Liver (tissue), 9 donors: ENCODE results near the gene AAK1. TPM values are rescaled to one million over a fixed set of nuclear protein-coding genes. Genes with fewer than 3 reads are reported as not detected.

Source experiments
- DNase-seq: peaks from one replicate; pipeline ENCODE4 v3.0.0-alpha.2; 2017; ENCODE audit warnings: low spot score
- H3K27ac ChIP-seq, 2 donors: one replicate each; pipeline ENCODE4 v1.7.0; 2013; ENCODE audit warnings: inconsistent platforms in 2 of 2, low read length in 2 of 2, control low read depth in 1 of 2, low read depth in 1 of 2, mild to moderate bottlenecking in 1 of 2
- H3K27me3 ChIP-seq, 4 donors: one replicate each; pipeline versions ENCODE4 v1.6.1 to v1.7.0; 2013; ENCODE audit warnings: low read length in 3 of 4, inconsistent platforms in 1 of 4, mild to moderate bottlenecking in 1 of 4, moderate library complexity in 1 of 4; ENCODE audit not compliant: control insufficient read depth in 4 of 4, insufficient read depth in 4 of 4
- H3K36me3 ChIP-seq, 4 donors: one replicate each; pipeline versions ENCODE4 v1.6.1 to v1.7.0; 2013; ENCODE audit warnings: low read length in 3 of 4, mild to moderate bottlenecking in 3 of 4, low read depth in 1 of 4, moderate library complexity in 1 of 4; ENCODE audit not compliant: control insufficient read depth in 4 of 4, insufficient read depth in 3 of 4
- H3K4me1 ChIP-seq, 4 donors: one replicate each; pipeline versions ENCODE4 v1.6.1 to v1.7.0; 2013; ENCODE audit warnings: low read length in 3 of 4, mild to moderate bottlenecking in 3 of 4, moderate library complexity in 1 of 4; ENCODE audit not compliant: control insufficient read depth in 4 of 4, insufficient read depth in 4 of 4
- H3K4me3 ChIP-seq, 3 donors: one replicate each; pipeline versions ENCODE4 v1.6.1 to v1.7.0; 2013; ENCODE audit warnings: low read length in 3 of 3, control low read depth in 1 of 3, low read depth in 1 of 3, mild to moderate bottlenecking in 1 of 3
- H3K9ac ChIP-seq, 2 donors: one replicate each; pipeline ENCODE4 v1.7.0; 2013; ENCODE audit warnings: low read length in 2 of 2, mild to moderate bottlenecking in 2 of 2, moderate library complexity in 2 of 2, control low read depth in 1 of 2, low read depth in 1 of 2
- H3K9me3 ChIP-seq, 4 donors: one replicate each; pipeline versions ENCODE4 v1.6.1 to v1.7.0; 2013; ENCODE audit warnings: low read length in 3 of 4; ENCODE audit not compliant: control insufficient read depth in 4 of 4
- EGR1 ChIP-seq, 2 donors: IDR thresholded peaks; 2 replicates each; pipeline ENCODE4 v1.6.1; 2016 to 2018; ENCODE audit warnings: antibody characterized with exemption in 2 of 2, low read depth in 2 of 2
- FOXA1 ChIP-seq: IDR thresholded peaks from 2 replicates; pipeline ENCODE4 v1.6.1; 2016; ENCODE audit warnings: antibody characterized with exemption
- FOXA2 ChIP-seq: IDR thresholded peaks from 2 replicates; pipeline ENCODE4 v1.6.1; 2016; ENCODE audit warnings: antibody characterized with exemption
- GABPA ChIP-seq, 2 donors: IDR thresholded peaks in 1 of 2; conservative IDR thresholded peaks in 1 of 2; 2 replicates each; pipeline ENCODE4 v1.6.1; 2016; ENCODE audit warnings: antibody characterized with exemption in 2 of 2, mild to moderate bottlenecking in 1 of 2, moderate library complexity in 1 of 2
- HNF4A ChIP-seq, 2 donors: conservative IDR thresholded peaks; 2 replicates each; pipeline ENCODE4 v1.6.1; 2016; ENCODE audit warnings: antibody characterized with exemption in 2 of 2, mild to moderate bottlenecking in 2 of 2
- HNF4G ChIP-seq: IDR thresholded peaks from 2 replicates; pipeline ENCODE4 v1.6.1; 2016; ENCODE audit warnings: antibody characterized with exemption
- JUND ChIP-seq, 2 donors: IDR thresholded peaks; 2 replicates each; pipeline ENCODE4 v1.6.1; 2016; ENCODE audit warnings: antibody characterized with exemption in 2 of 2
- NR2F2 ChIP-seq: IDR thresholded peaks from 2 replicates; pipeline ENCODE4 v1.6.1; 2016; ENCODE audit warnings: antibody characterized with exemption
- RAD21 ChIP-seq, 2 donors: IDR thresholded peaks; 2 replicates each; pipeline ENCODE4 v1.6.1; 2016; ENCODE audit warnings: antibody characterized with exemption in 2 of 2, mild to moderate bottlenecking in 2 of 2
- RXRA ChIP-seq, 2 donors: IDR thresholded peaks; 2 replicates each; pipeline ENCODE4 v1.6.1; 2017 to 2018; ENCODE audit warnings: antibody characterized with exemption in 2 of 2, mild to moderate bottlenecking in 1 of 2
- SP1 ChIP-seq: IDR thresholded peaks from 2 replicates; pipeline ENCODE4 v1.6.1; 2018; ENCODE audit warnings: antibody characterized with exemption, mild to moderate bottlenecking
- TAF1 ChIP-seq: conservative IDR thresholded peaks from 2 replicates; pipeline ENCODE4 v1.6.1; 2016; ENCODE audit warnings: antibody characterized with exemption, mild to moderate bottlenecking
- YY1 ChIP-seq: IDR thresholded peaks from 2 replicates; pipeline ENCODE4 v1.6.1; 2016; ENCODE audit warnings: antibody characterized with exemption, mild to moderate bottlenecking
- WGBS: extraction: QIAGEN DNeasy Blood & Tissue Kit; methylation state at CpG from one replicate; pipeline ENCODE4 v1.1.7; 2013; 5-methylcytosine and 5-hydroxymethylcytosine counted together
- polyA plus RNA-seq, 2 donors: library from polyadenylated mRNA; stranded (reverse) in 1 of 2; unstranded in 1 of 2; fragments of 200-250 nt in 1 of 2; fragments of >200 nt in 1 of 2; fragmentation: Nextera tagmentation in 1 of 2; extraction: Ambion mirVana in 1 of 2; gene quantifications; one replicate each; pipeline versions ENCODE4 v1.2.1 to v1.2.3, GENCODE V29; 2013 to 2015
- total RNA-seq, 2 donors: library from RNA; depleted of rRNA; stranded (reverse); fragments of >200 nt; gene quantifications; one replicate each; pipeline ENCODE4 v1.2.3, GENCODE V29; 2014
- TF ChIP-seq, protein P1 (sequence below): IDR thresholded peaks from 2 replicates; pipeline ENCODE4 v1.6.1; 2016; ENCODE audit warnings: antibody characterized with exemption
- TF ChIP-seq, protein P2 (sequence below): IDR thresholded peaks from 2 replicates; pipeline ENCODE4 v1.6.1; 2016; ENCODE audit warnings: antibody characterized with exemption
- TF ChIP-seq, protein P3 (sequence below): IDR thresholded peaks from 2 replicates; pipeline ENCODE4 v1.6.1; 2016; ENCODE audit warnings: antibody characterized with exemption, mild to moderate bottlenecking
- TF ChIP-seq, protein P4 (sequence below): fragments of 150-350 bp; IDR thresholded peaks from 2 replicates; pipeline ENCODE4 v1.5.1; 2017; ENCODE audit warnings: improper control_type of control experiment, low read depth, low read length; ENCODE audit not compliant: missing input control
- TF ChIP-seq, protein P5 (sequence below): IDR thresholded peaks from 2 replicates; pipeline ENCODE4 v1.6.1; 2016; ENCODE audit warnings: antibody characterized with exemption
- donor health status: healthy.
- donor health status: healthy.
- donor health status: healthy.
- donor health status: healthy.
- donor health status: healthy.

AAK1 gene
- total and polyA plus RNA-seq, 4 donors: 3.9 to 14.3 (median 11.3) TPM

DNA sequence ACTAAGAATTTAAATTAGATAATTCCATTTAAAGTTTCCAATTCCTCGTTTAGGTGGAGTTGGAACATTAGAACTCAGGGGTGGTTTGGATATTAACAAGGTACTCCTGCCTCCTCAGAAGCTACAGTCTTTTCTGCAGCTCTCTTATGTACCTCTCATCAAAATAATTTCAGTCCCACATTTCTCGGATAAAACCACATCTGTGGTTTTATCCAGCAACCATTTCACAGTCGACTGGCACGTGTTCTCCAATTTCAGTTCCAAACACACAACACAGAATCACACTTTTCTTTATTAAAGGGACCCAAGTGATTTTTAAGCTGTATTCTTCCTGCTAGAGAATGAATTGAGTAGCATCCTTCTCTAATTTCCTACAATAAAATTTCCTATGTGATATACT lies 183.6 kb downstream of the AAK1 start:
- no peak for DNase-seq

More for the DNA sequence above, 183.6 kb downstream of the AAK1 start:
- 92% methylated on average over 4 of the region's 4 CpGs for WGBS
- TF ChIP-seq RAD21 (IDR thresholded peaks at IDR 0.05) (no peak), NR2F2 (no peak), YY1 (no peak), RXRA (IDR thresholded peaks at IDR 0.05) (no peak), TAF1 (no peak), SP1 (no peak), JUND (IDR thresholded peaks at IDR 0.05) (no peak), FOXA2 (no peak), EGR1 (IDR thresholded peaks at IDR 0.05; ENCODE audit: low read depth in 2 of 2) (no peak), HNF4G (no peak), FOXA1 (no peak), GABPA (IDR thresholded peaks at IDR 0.05 in 1 of 2, conservative IDR thresholded peaks at IDR 0.05 in 1 of 2) (no peak), HNF4A (conservative IDR thresholded peaks at IDR 0.05) (no peak)
- TF ChIP-seq, protein P1, sequence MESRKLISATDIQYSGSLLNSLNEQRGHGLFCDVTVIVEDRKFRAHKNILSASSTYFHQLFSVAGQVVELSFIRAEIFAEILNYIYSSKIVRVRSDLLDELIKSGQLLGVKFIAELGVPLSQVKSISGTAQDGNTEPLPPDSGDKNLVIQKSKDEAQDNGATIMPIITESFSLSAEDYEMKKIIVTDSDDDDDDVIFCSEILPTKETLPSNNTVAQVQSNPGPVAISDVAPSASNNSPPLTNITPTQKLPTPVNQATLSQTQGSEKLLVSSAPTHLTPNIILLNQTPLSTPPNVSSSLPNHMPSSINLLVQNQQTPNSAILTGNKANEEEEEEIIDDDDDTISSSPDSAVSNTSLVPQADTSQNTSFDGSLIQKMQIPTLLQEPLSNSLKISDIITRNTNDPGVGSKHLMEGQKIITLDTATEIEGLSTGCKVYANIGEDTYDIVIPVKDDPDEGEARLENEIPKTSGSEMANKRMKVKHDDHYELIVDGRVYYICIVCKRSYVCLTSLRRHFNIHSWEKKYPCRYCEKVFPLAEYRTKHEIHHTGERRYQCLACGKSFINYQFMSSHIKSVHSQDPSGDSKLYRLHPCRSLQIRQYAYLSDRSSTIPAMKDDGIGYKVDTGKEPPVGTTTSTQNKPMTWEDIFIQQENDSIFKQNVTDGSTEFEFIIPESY: no peak
- TF ChIP-seq, protein P2, sequence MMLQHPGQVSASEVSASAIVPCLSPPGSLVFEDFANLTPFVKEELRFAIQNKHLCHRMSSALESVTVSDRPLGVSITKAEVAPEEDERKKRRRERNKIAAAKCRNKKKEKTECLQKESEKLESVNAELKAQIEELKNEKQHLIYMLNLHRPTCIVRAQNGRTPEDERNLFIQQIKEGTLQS: no peak
- TF ChIP-seq, protein P3, sequence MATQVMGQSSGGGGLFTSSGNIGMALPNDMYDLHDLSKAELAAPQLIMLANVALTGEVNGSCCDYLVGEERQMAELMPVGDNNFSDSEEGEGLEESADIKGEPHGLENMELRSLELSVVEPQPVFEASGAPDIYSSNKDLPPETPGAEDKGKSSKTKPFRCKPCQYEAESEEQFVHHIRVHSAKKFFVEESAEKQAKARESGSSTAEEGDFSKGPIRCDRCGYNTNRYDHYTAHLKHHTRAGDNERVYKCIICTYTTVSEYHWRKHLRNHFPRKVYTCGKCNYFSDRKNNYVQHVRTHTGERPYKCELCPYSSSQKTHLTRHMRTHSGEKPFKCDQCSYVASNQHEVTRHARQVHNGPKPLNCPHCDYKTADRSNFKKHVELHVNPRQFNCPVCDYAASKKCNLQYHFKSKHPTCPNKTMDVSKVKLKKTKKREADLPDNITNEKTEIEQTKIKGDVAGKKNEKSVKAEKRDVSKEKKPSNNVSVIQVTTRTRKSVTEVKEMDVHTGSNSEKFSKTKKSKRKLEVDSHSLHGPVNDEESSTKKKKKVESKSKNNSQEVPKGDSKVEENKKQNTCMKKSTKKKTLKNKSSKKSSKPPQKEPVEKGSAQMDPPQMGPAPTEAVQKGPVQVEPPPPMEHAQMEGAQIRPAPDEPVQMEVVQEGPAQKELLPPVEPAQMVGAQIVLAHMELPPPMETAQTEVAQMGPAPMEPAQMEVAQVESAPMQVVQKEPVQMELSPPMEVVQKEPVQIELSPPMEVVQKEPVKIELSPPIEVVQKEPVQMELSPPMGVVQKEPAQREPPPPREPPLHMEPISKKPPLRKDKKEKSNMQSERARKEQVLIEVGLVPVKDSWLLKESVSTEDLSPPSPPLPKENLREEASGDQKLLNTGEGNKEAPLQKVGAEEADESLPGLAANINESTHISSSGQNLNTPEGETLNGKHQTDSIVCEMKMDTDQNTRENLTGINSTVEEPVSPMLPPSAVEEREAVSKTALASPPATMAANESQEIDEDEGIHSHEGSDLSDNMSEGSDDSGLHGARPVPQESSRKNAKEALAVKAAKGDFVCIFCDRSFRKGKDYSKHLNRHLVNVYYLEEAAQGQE: no peak
- TF ChIP-seq, protein P4, sequence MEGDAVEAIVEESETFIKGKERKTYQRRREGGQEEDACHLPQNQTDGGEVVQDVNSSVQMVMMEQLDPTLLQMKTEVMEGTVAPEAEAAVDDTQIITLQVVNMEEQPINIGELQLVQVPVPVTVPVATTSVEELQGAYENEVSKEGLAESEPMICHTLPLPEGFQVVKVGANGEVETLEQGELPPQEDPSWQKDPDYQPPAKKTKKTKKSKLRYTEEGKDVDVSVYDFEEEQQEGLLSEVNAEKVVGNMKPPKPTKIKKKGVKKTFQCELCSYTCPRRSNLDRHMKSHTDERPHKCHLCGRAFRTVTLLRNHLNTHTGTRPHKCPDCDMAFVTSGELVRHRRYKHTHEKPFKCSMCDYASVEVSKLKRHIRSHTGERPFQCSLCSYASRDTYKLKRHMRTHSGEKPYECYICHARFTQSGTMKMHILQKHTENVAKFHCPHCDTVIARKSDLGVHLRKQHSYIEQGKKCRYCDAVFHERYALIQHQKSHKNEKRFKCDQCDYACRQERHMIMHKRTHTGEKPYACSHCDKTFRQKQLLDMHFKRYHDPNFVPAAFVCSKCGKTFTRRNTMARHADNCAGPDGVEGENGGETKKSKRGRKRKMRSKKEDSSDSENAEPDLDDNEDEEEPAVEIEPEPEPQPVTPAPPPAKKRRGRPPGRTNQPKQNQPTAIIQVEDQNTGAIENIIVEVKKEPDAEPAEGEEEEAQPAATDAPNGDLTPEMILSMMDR: no peak
- TF ChIP-seq, protein P5, sequence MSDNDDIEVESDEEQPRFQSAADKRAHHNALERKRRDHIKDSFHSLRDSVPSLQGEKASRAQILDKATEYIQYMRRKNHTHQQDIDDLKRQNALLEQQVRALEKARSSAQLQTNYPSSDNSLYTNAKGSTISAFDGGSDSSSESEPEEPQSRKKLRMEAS: no peak
- no peaks in the 10 kb centered on the region for H3K36me3 ChIP-seq
- no peaks in the 10 kb centered on the region for H3K4me1 ChIP-seq
- no peak overlapping the region for H3K27ac ChIP-seq
- H3K4me3 ChIP-seq: no peak overlapping the region
- H3K9ac ChIP-seq: no peak overlapping the region
- H3K27me3 ChIP-seq: no peaks in the 10 kb centered on the region
- no peaks in the 10 kb centered on the region for H3K9me3 ChIP-seq
